SK-N-SH (cell line): Measurements from ENCODE around the gene GHDC.

Source experiments
- CTCF ChIP-seq: fragments of 200-600 bp; sonication (generic); IDR thresholded peaks from 2 replicates; pipeline ENCODE4 v1.6.1; 2017; ENCODE audit warnings: antibody characterized with exemption, mild to moderate bottlenecking, moderate library complexity
- GABPA ChIP-seq: IDR thresholded peaks from 2 replicates; pipeline ENCODE4 v1.4.0; 2012; ENCODE audit warnings: low read depth, mild to moderate bottlenecking
- POLR2AphosphoS5 ChIP-seq: IDR thresholded peaks from 2 replicates; pipeline ENCODE4 v1.6.1; 2012; ENCODE audit warnings: low read depth, low read length
- YY1 ChIP-seq: IDR thresholded peaks from 2 replicates; pipeline ENCODE4 v1.4.0; 2012; ENCODE audit warnings: low read depth, mild to moderate bottlenecking

- no peak for TF ChIP-seq GABPA
- no peak for TF ChIP-seq POLR2AphosphoS5
- no peak for TF ChIP-seq CTCF
- no peak for TF ChIP-seq YY1
Observed at GRCh38 chr17:42198897-42199296, 4.6 kb upstream of the GHDC start.
